GM12892 (cell line): Measurements from ENCODE around the gene TSEN54.

Source experiments
- POLR2A ChIP-seq: IDR thresholded peaks from 2 replicates; pipeline ENCODE4 v1.6.1; 2011; ENCODE audit warnings: low read depth, low read length, control low read depth
- POLR2AphosphoS5 ChIP-seq: IDR thresholded peaks from 2 replicates; pipeline ENCODE4 v1.6.1; 2011; ENCODE audit warnings: low read depth, low read length, control low read depth

GRCh38 chr17:75491680-75492079, 24.6 kb upstream of the TSEN54 start:
- TF ChIP-seq POLR2A (no peak), POLR2AphosphoS5 (no peak)
